GM13977 (cell line): ENCODE data around the gene MOCS2.

Experiments
- DNase-seq: peaks from one replicate; pipeline ENCODE4 v3.0.0; 2012; ENCODE audit warnings: low spot score
- in situ Hi-C: fragments of 300-500 bp; cut with MboI; formaldehyde crosslinking; loops from one replicate; pipeline ENCODE4 v1.12.0; 2022; ENCODE audit warnings: low sequenced_read_pairs, low pct_unique_long_range_greater_than_20kb, mixed read lengths, inconsistent platforms; ENCODE audit not compliant: unreplicated experiment
- TF ChIP-seq, protein P1 (sequence below): IDR thresholded peaks from 2 replicates; pipeline ENCODE4 v1.5.1; 2012; ENCODE audit warnings: mild to moderate bottlenecking, control low read depth; ENCODE audit not compliant: insufficient read depth; ENCODE audit errors: extremely low read depth, missing control alignments

The MOCS2 gene

DNA sequence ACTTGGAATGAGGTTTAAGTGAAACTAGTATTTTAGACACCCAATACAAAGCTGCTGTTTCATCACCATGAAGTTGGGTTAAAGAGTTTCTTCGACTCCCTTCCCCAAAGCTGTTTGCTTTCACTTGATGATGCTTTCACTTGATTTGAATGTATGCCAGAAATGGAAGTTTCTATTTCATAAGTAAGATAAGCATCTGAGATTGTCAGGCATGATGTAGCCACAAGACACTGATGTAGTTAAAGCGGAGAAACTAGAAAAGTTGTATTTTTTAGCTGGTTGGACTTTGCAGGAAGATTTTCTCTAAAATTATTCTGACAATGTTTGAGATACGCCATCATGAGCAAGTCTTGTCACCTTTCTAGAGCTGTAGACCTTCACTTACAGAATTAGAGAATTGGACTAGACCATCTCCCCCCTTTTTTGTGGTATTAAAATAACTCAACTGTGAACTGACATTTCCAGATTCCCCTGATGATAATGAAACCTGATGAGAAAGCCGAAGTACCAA is 20.0 kb downstream of the MOCS2 start:
- TF ChIP-seq, protein P1, sequence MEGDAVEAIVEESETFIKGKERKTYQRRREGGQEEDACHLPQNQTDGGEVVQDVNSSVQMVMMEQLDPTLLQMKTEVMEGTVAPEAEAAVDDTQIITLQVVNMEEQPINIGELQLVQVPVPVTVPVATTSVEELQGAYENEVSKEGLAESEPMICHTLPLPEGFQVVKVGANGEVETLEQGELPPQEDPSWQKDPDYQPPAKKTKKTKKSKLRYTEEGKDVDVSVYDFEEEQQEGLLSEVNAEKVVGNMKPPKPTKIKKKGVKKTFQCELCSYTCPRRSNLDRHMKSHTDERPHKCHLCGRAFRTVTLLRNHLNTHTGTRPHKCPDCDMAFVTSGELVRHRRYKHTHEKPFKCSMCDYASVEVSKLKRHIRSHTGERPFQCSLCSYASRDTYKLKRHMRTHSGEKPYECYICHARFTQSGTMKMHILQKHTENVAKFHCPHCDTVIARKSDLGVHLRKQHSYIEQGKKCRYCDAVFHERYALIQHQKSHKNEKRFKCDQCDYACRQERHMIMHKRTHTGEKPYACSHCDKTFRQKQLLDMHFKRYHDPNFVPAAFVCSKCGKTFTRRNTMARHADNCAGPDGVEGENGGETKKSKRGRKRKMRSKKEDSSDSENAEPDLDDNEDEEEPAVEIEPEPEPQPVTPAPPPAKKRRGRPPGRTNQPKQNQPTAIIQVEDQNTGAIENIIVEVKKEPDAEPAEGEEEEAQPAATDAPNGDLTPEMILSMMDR, result no peak
- no peak for DNase-seq
- in situ Hi-C loops, result no loop called here

DNA sequence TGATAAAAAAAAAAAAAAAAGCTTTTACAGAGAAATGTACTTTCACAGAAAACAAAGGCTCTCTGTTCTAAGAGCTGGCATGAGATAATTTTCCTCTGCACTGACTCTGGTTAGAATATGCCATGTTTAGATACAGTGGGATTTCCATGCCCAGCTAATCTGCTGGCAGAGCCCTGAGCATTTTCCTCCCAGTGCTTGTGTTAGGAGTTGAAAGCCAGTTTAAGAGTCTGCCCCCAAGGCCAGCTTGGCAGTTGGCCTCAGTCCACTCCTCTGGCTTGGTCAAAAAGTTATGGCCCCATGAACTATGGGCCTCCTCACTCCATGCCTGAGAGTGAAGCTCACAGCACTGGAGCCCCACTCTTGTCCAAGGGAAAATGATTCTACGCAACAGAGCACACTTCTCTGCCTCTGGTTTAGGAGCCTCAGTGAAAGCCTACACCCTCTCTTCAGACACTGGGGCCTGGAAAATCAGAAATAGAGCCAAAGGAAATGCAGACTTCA is 21.9 kb downstream of the MOCS2 start:
- TF ChIP-seq, protein P1, result no peak
- in situ Hi-C loops, result no loop called here
- no peak for DNase-seq

DNA sequence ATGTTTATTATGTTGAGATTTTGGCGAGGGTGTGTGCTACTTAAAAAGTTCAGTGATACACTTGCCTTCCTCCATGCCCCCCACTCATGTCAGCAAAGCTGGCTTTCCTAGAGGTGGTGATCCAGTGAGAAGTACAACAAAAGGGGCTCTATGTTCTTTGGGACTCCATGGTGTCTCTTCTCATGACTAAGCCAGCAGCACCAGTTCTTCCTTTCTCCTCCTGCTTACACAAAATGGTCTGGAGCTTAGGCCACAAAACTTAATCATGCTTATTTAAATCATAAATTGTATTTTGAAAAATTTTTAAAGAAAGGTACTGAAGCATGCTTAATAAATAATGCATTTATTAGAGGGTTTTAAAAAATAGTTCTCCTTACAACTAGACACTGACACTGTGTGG is 22.4 kb downstream of the MOCS2 start:
- in situ Hi-C loops, result no loop called here
- no peak for DNase-seq
- TF ChIP-seq, protein P1, result no peak

DNA sequence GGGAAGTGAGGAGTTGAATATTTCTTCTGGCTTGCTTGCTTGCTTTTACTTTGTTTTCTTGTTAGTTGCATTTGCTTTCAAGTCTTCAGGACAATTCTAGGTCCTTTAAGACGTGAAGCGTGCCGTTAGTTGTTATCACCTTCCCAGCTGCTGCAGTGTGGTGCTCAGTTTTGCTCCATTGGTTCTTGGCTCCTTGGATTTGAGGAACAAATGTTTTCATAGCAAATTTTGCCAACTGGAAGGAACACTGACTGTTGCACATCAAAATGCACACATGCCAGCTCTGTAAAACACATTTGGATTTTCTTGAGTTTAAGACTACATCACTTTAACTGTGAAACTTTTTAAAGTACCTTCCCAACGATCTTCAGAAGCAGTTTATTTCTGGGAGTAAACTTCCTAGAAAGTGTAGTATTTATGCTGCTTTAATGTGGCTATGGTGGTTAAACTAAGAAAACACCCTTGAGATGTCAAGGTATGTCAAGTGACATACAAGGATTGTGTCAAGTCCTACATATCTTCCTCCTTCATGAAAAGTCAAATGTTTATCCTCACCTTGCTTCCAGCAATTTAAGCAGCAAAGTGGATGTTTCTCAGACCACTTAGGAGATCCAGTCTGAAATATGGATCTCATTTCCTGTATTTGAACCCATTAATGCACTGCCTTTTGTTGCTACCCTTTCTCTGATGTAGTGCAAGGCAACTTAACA is 24.9 kb downstream of the MOCS2 start:
- no peak for DNase-seq
- in situ Hi-C loops, result no loop called here
- TF ChIP-seq, protein P1, result no peak

DNA sequence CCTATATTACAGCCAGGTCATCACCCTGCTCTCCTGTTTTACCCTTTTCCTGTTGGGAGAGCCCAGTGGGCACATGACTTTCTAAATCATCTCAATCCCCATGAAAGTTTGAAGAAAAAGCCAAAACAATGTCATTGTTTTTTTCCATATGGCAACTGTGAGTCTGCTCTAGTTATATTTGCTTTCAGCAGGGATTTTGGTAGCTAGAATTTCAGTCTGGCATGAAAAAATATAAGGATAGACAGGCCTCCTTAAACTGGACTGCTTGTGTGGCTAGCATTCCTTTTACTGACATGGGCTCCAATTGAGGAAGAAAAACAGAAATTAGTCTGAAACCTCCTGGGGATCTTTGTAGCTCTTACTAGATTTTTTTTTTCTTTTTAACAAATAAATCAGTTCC is 25.6 kb downstream of the MOCS2 start:
- TF ChIP-seq, protein P1, result no peak
- in situ Hi-C loops, result no loop called here
- no peak for DNase-seq

DNA sequence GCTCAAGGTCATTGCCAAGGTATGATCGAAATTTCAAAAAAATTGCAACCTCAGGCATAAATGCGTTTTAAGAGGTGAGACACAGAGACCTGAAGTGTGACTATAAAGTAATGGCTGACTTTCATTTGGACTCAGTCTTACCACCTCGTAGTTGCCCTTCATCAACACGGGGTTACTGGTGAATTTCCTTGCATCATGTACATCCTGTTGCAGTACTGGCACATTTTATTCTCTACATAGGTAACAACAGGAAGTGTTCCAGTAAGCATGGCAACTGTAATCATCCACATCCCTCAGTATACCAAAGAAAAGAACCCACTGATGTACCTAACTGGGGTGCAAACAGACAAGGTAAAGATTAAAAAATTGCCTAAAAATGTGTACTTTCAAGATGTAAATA is 29.3 kb downstream of the MOCS2 start:
- TF ChIP-seq, protein P1, result no peak
- no peak for DNase-seq
- in situ Hi-C loops, result no loop called here
